ENCODE results near the gene HS6ST3. TPM values are rescaled to one million over a fixed set of nuclear protein-coding genes. Genes with fewer than 3 reads are reported as not detected.

The HS6ST3 gene
- total RNA-seq, 2 experiments from 2014 or later, result not detected

DNA sequence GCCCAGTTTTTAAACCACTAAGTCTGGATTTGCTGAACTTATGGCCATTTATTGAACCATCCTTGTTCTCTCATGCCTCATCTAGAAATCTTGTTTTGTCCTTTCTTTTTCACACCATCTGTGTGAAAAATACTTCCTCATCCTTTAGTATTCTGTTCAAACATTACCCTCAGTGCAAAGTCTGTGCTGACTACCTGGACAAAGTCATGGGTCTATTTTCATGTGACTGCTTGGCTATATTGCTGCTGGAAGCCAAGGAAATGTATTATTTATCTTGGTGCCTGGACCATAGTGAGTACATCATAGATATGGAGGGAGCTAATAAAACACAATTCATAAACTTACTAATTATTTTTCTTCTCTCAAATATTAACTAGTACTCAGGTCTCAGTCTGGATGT is 591.9 kb downstream of the HS6ST3 start:
- H3K9me3 Mint-ChIP-seq, result peaks cover 5% of the 10 kb centered on the region
- TF ChIP-seq, protein P1, sequence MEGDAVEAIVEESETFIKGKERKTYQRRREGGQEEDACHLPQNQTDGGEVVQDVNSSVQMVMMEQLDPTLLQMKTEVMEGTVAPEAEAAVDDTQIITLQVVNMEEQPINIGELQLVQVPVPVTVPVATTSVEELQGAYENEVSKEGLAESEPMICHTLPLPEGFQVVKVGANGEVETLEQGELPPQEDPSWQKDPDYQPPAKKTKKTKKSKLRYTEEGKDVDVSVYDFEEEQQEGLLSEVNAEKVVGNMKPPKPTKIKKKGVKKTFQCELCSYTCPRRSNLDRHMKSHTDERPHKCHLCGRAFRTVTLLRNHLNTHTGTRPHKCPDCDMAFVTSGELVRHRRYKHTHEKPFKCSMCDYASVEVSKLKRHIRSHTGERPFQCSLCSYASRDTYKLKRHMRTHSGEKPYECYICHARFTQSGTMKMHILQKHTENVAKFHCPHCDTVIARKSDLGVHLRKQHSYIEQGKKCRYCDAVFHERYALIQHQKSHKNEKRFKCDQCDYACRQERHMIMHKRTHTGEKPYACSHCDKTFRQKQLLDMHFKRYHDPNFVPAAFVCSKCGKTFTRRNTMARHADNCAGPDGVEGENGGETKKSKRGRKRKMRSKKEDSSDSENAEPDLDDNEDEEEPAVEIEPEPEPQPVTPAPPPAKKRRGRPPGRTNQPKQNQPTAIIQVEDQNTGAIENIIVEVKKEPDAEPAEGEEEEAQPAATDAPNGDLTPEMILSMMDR (IDR thresholded peaks at IDR 0.05), result no peak
- no peaks in the 10 kb centered on the region for H3K4me1 Mint-ChIP-seq (ENCODE audit: low read depth)
- intact Hi-C loops (cut with micrococcal nuclease), result no loop called here
- H3K27me3 Mint-ChIP-seq, result no peaks in the 10 kb centered on the region
- no peak for DNase-seq
- CTCF ChIA-PET, result no interaction called here
- POLR2A ChIA-PET, result no interaction called here
- no peaks in the 10 kb centered on the region for H3K36me3 Mint-ChIP-seq (ENCODE audit: low read depth)
- no peak overlapping the region for H3K27ac Mint-ChIP-seq
- ATAC-seq, result no peak
- no peak overlapping the region for H3K4me3 Mint-ChIP-seq

DNA sequence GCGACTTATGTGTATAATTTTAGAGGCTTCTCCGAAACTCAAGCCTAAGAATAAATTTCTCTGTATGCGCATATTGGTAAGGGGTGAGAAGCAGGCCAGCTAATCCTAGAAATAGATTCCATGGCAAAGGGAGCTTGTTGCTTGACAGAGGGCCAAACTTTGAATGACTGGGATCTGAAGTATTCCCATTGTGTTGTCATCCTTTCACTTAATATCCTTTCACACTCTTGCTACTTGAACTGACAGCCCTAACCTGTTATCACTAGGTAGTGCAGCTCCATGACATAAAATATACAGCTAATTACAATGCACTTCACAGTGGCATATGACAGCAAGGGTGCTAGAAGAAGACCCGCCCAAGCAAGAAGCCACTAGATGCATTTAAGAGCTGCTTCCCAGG is 594.6 kb downstream of the HS6ST3 start:
- H3K4me1 Mint-ChIP-seq (ENCODE audit: low read depth), result no peaks in the 10 kb centered on the region
- ATAC-seq (no peak), DNase-seq (no peak)
- POLR2A ChIA-PET, result interaction anchor here (0.6 kb wide), 1 partner anchor 550 kb away, joined by 3 read pairs; no protein-coding TSS in a partner anchor
- CTCF ChIA-PET, result no interaction called here
- no peak overlapping the region for H3K27ac Mint-ChIP-seq
- H3K9me3 Mint-ChIP-seq, result peaks cover 2% of the 10 kb centered on the region
- intact Hi-C loops (cut with micrococcal nuclease), result no loop called here
- no peaks in the 10 kb centered on the region for H3K36me3 Mint-ChIP-seq (ENCODE audit: low read depth)
- H3K27me3 Mint-ChIP-seq, result no peaks in the 10 kb centered on the region
- H3K4me3 Mint-ChIP-seq, result no peak overlapping the region
- TF ChIP-seq, protein P1 (IDR thresholded peaks at IDR 0.05), result no peak

DNA sequence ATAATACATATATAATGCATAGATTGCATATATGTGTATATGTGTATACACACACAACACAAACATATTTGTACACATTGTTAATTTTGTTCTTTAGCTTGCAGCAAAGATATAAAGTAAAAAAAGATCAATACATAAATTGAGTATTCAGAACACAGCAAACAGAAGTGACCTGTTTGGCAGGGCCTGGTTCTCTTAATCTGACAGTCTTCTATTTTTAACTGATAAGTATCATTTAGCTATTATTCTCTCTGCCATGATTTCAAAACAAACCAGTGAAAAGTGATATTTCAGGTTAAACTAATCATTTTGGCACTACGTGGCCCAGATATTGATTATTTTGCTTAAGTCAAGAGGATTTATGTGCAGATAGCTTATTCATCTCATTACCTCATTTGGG is 595.0 kb downstream of the HS6ST3 start:
- intact Hi-C loops (cut with micrococcal nuclease), result no loop called here
- Mint-ChIP-seq H3K9me3 (peaks cover 2% of the 10 kb centered on the region), H3K4me3 (no peak overlapping the region), H3K4me1 (ENCODE audit: low read depth) (no peaks in the 10 kb centered on the region), H3K27ac (no peak overlapping the region), H3K27me3 (no peaks in the 10 kb centered on the region), H3K36me3 (ENCODE audit: low read depth) (no peaks in the 10 kb centered on the region)
- DNase-seq (no peak), ATAC-seq (no peak)
- ChIA-PET POLR2A (interaction anchor here (0.6 kb wide), 1 partner anchor 550 kb away, joined by 3 read pairs; no protein-coding TSS in a partner anchor), CTCF (no interaction called here)
- TF ChIP-seq, protein P1 (IDR thresholded peaks at IDR 0.05), result no peak

DNA sequence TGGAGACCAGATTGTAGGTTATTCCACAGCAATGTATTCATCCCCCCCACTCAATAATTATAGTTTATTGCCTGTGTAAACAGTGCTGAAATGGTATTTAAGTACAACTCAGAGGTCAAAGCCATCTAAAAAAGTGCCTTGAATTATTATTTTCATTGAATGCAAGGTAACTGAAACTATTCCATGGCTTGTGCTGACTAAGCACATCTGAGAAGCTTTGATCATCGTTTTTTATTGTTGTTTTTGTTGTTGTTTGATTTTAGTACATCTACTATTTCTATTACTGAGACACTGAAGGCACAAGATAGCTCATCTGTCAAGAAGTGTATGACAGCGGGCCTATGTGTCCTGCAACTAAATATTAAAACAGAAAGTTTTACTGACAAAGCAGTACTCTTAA is 596.4 kb downstream of the HS6ST3 start:
- Mint-ChIP-seq H3K36me3 (ENCODE audit: low read depth) (no peaks in the 10 kb centered on the region), H3K27ac (no peak overlapping the region), H3K27me3 (no peaks in the 10 kb centered on the region), H3K4me1 (ENCODE audit: low read depth) (no peaks in the 10 kb centered on the region), H3K9me3 (peaks cover 2% of the 10 kb centered on the region), H3K4me3 (no peak overlapping the region)
- ATAC-seq (no peak), DNase-seq (no peak)
- ChIA-PET POLR2A (no interaction called here), CTCF (no interaction called here)
- TF ChIP-seq, protein P1 (IDR thresholded peaks at IDR 0.05), result no peak
- intact Hi-C loops (cut with micrococcal nuclease), result no loop called here

DNA sequence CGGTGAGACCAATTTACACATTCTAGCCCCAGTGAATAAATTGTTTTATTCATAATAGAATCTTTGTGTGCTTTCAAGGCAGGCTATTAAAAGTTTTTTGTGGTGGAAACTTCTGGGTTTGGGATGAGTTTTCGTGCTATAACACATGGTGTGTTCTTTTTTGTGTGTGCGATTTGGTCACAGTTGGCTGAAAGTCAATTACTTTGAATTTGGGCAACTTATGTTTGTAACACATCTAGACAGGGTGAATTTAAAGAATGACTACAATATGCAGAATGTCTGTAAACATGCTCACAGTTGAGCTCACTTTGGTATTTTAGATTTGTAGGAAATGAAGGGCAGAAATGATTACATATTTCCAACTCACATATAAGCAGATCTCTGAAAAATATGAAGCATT is 597.3 kb downstream of the HS6ST3 start:
- Mint-ChIP-seq H3K4me1 (ENCODE audit: low read depth) (no peaks in the 10 kb centered on the region), H3K36me3 (ENCODE audit: low read depth) (no peaks in the 10 kb centered on the region), H3K9me3 (peaks cover 2% of the 10 kb centered on the region), H3K4me3 (no peak overlapping the region), H3K27me3 (no peaks in the 10 kb centered on the region), H3K27ac (no peak overlapping the region)
- intact Hi-C loops (cut with micrococcal nuclease), result no loop called here
- ATAC-seq (no peak), DNase-seq (no peak)
- TF ChIP-seq, protein P1 (IDR thresholded peaks at IDR 0.05), result no peak
- ChIA-PET POLR2A (no interaction called here), CTCF (no interaction called here)
